ENCODE data around the gene SLIRP. TPM values are rescaled to one million over a fixed set of nuclear protein-coding genes. Genes with fewer than 3 reads are reported as not detected.

Gene SLIRP
- total and polyA plus RNA-seq, 2 experiments from 2014 or later = 386 to 662 TPM

- Histone ChIP-seq H3K9me3 (ENCODE audit: low read depth) (no peaks in the 10 kb centered on the region), H3K36me3 (peaks cover 23% of the 10 kb centered on the region), H3K4me3 (no peak overlapping the region), H3K27ac (no peak overlapping the region), H3K4me1 (ENCODE audit: low read depth) (no peaks in the 10 kb centered on the region), H3K27me3 (no peaks in the 10 kb centered on the region)
- no peak for DNase-seq (ENCODE audit: low read depth in 1 of 2, low spot score in 1 of 2)
- no peak for TF ChIP-seq CTCF (IDR thresholded peaks at IDR 0.05; ENCODE audit: low read depth, low read length)
Observed at GRCh38 chr14:77673193-77673592, 34.7 kb upstream of the SLIRP start.

DNA sequence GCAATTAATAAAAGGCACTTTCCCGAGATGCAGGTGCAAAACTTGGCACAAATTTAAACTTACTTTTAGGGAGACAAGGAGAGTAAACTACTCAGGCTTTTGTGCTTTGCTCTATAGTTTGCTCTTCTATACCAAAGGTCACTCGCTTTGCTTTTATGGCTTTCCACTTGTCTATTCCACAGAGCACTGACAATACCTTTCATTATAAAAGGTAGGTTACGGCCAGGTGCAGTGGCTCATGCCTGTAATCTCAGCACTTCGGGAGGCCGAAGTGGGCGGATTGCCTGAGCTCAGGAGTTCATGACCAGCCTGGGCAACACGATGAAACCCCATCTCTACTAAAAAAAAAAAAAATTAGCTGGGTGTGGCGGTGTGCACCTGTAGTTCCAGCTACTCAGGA lies 33.0 kb upstream of the SLIRP start:
- Histone ChIP-seq H3K4me3 (no peak overlapping the region), H3K9me3 (ENCODE audit: low read depth) (no peaks in the 10 kb centered on the region), H3K4me1 (ENCODE audit: low read depth) (no peaks in the 10 kb centered on the region), H3K36me3 (peaks cover 23% of the 10 kb centered on the region), H3K27ac (no peak overlapping the region), H3K27me3 (no peaks in the 10 kb centered on the region)
- no peak for TF ChIP-seq CTCF (IDR thresholded peaks at IDR 0.05; ENCODE audit: low read depth, low read length)
- DNase-seq (ENCODE audit: low read depth in 1 of 2, low spot score in 1 of 2) = no peak

GRCh38 chr14:77681196-77682157 lies 26.4 kb upstream of the SLIRP start:
- Histone ChIP-seq H3K27me3 (no peaks in the 10 kb centered on the region), H3K4me3 (no peak overlapping the region), H3K36me3 (no peaks in the 10 kb centered on the region), H3K27ac (no peak overlapping the region), H3K9me3 (ENCODE audit: low read depth) (no peaks in the 10 kb centered on the region), H3K4me1 (ENCODE audit: low read depth) (no peaks in the 10 kb centered on the region)
- no peak for DNase-seq (ENCODE audit: low read depth in 1 of 2, low spot score in 1 of 2)
- no peak for TF ChIP-seq CTCF (IDR thresholded peaks at IDR 0.05; ENCODE audit: low read depth, low read length)

DNA sequence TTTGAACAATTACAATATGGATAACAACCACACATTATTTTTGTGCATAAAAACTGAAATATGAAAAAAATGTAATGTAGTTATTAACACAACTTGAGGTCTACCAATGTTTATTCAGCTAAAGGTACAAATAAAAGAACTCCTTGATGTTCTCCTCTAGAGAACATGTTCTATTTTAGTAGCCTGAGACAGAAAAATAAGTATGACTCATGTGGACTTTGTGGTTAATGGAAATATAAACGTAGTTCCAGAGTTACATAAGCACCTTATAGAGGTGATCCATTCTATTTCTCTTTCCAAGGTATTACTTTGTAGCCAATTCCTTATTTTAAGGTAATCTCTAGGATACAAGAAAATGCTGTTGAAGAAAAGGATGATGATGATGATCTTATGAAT lies 25.7 kb upstream of the SLIRP start:
- Histone ChIP-seq H3K27ac (no peak overlapping the region), H3K36me3 (peaks cover under 1% of the 10 kb centered on the region), H3K4me1 (ENCODE audit: low read depth) (no peaks in the 10 kb centered on the region), H3K9me3 (ENCODE audit: low read depth) (no peaks in the 10 kb centered on the region), H3K27me3 (no peaks in the 10 kb centered on the region), H3K4me3 (no peak overlapping the region)
- no peak for TF ChIP-seq CTCF (IDR thresholded peaks at IDR 0.05; ENCODE audit: low read depth, low read length)
- DNase-seq (ENCODE audit: low read depth in 1 of 2, low spot score in 1 of 2) = peak in 1 of 2 donors; percentile 11

- TF ChIP-seq CTCF (IDR thresholded peaks at IDR 0.05; ENCODE audit: low read depth, low read length) = no peak
- Histone ChIP-seq H3K9me3 (ENCODE audit: low read depth) (no peaks in the 10 kb centered on the region), H3K4me1 (ENCODE audit: low read depth) (no peaks in the 10 kb centered on the region), H3K4me3 (no peak overlapping the region), H3K27ac (no peak overlapping the region), H3K36me3 (peaks cover 26% of the 10 kb centered on the region), H3K27me3 (no peaks in the 10 kb centered on the region)
- no peak for DNase-seq (ENCODE audit: low read depth in 1 of 2, low spot score in 1 of 2)
Observed at GRCh38 chr14:77691259-77691658, 16.6 kb upstream of the SLIRP start.

Measured in cardiac muscle cell (in vitro differentiated cells and primary cell).